K562 (cell line): ENCODE results near the gene ATG4D. TPM values are rescaled to one million over a fixed set of nuclear protein-coding genes. Genes with fewer than 3 reads are reported as not detected.

Experiments
- ATAC-seq: fragments of 200-7000 bp; cut with Tn5 transposase; 3 replicates; pipeline ENCODE4 v1.9.1; 2020; ENCODE audit warnings: moderate library complexity
- BruUV-seq: library from RNA; stranded (reverse); fragments of 400-500 nt; replicated peaks from 2 replicates; lab custom pipeline; 2021; lab: Mats Ljungman, UMichigan
- CTCF ChIA-PET: fragments of 300-600 bp; formaldehyde crosslinking; extraction: SDS; loops from one replicate; lab custom pipeline; 2021; ENCODE audit warnings: low intra/inter-chr PET ratio; lab: Yijun Ruan, JAX
- POLR2A ChIA-PET: fragments of 300-600, 350-650 bp; sonication (Branson Sonifier 250); formaldehyde crosslinking; extraction: SDS; loops from one replicate; lab custom pipeline; 2021; ENCODE audit warnings: antibody characterized with exemption, inconsistent platforms; lab: Yijun Ruan, JAX
- DNase-seq, 4 experiments: peaks; one replicate each; pipeline versions ENCODE4 v3.0.0 to v3.0.0-alpha.2; 2011 to 2018; ENCODE audit warnings: low spot score in 3 of 4, mixed read lengths in 3 of 4; ENCODE audit errors: extremely low read depth in 1 of 4
- FAIRE-seq: peaks from 2 replicates; lab custom pipeline; 2011; peaks lifted over from hg19 to GRCh38; lab: Jason Lieb, UNC
- H2AFZ ChIP-seq: 2 replicates; pipeline ENCODE4 v1.6.0; 2011; ENCODE audit warnings: low read depth, low read length, control low read depth, inconsistent platforms
- H3K27ac ChIP-seq: fragments of 200-600 bp; 3 replicates; pipeline ENCODE4 v1.8.0; 2011; ENCODE audit warnings: low read depth, mild to moderate bottlenecking, control low read depth, inconsistent platforms, low read length, moderate library complexity, mixed read lengths; ENCODE audit errors: extremely low read depth
- H3K27me3 ChIP-seq, 2 experiments: fragments of 300-600 bp in 1 of 2; 2 replicates in 1 of 2; 3 replicates in 1 of 2; pipeline versions ENCODE4 v1.6.0 to v1.8.0; 2011; ENCODE audit warnings: inconsistent platforms in 2 of 2, low read length in 2 of 2, mild to moderate bottlenecking in 1 of 2, mixed read lengths in 1 of 2, moderate library complexity in 1 of 2; ENCODE audit not compliant: control insufficient read depth in 2 of 2, insufficient read depth in 2 of 2
- H3K36me3 ChIP-seq: fragments of 300-600 bp; 3 replicates; pipeline ENCODE4 v1.8.0; 2011; ENCODE audit warnings: mild to moderate bottlenecking, low read length, inconsistent platforms; ENCODE audit not compliant: control insufficient read depth, insufficient read depth
- H3K4me1 ChIP-seq, 2 experiments: fragments of 200-600 bp in 1 of 2; replicated peaks in 1 of 2; 2 replicates in 1 of 2; 3 replicates in 1 of 2; pipeline versions ENCODE4 v1.5.1 to v1.8.0; 2011; ENCODE audit warnings: inconsistent platforms in 2 of 2, low read length in 2 of 2, mild to moderate bottlenecking in 1 of 2, mixed read lengths in 1 of 2, moderate library complexity in 1 of 2; ENCODE audit not compliant: control insufficient read depth in 2 of 2, insufficient read depth in 2 of 2
- H3K4me2 ChIP-seq: 2 replicates; pipeline ENCODE4 v1.6.1; 2011; ENCODE audit warnings: low read length, control low read depth, inconsistent platforms, mixed read lengths; ENCODE audit not compliant: insufficient read depth
- H3K4me3 ChIP-seq: fragments of 200-600 bp; sonication (generic), shearing (Covaris generic); 2 replicates; pipeline ENCODE4 v1.5.1; 2016; ENCODE audit warnings: control low read depth, inconsistent platforms
- H3K79me2 ChIP-seq: fragments of 200-600 bp; 3 replicates; pipeline ENCODE4 v1.8.0; 2011; ENCODE audit warnings: low read length, inconsistent platforms; ENCODE audit not compliant: control insufficient read depth, insufficient read depth
- H3K9ac ChIP-seq, 2 experiments: 2 replicates each; pipeline versions ENCODE4 v1.6.0 to v1.6.1; 2011; ENCODE audit warnings: low read depth in 2 of 2, low read length in 2 of 2, control low read depth in 1 of 2, inconsistent platforms in 1 of 2, mild to moderate bottlenecking in 1 of 2, mixed read lengths in 1 of 2; ENCODE audit not compliant: insufficient read depth in 1 of 2
- H3K9me1 ChIP-seq: one replicate; pipeline ENCODE4 v1.6.0; 2011; ENCODE audit warnings: inconsistent platforms, mild to moderate bottlenecking, low read length, moderate library complexity; ENCODE audit not compliant: control insufficient read depth, insufficient read depth
- H3K9me3 ChIP-seq: replicated peaks from 2 replicates; pipeline ENCODE4 v1.5.1; 2011; ENCODE audit warnings: low read depth, low read length, inconsistent platforms; ENCODE audit not compliant: control insufficient read depth, insufficient read depth
- H4K20me1 ChIP-seq: replicated peaks from 2 replicates; pipeline ENCODE4 v1.6.1; 2011; ENCODE audit warnings: low read length, inconsistent platforms, mixed read lengths; ENCODE audit not compliant: control insufficient read depth, insufficient read depth
- CLOCK ChIP-seq: fragments of 250-450 bp; sonication (Bioruptor Pico); IDR thresholded peaks from 2 replicates; pipeline ENCODE4 v1.4.0; 2020; ENCODE audit warnings: mild to moderate bottlenecking, moderate library complexity, borderline replicate concordance
- E4F1 ChIP-seq: fragments of 250-450 bp; sonication (Bioruptor Pico); IDR thresholded peaks from 2 replicates; pipeline ENCODE4 v1.5.0; 2021; ENCODE audit warnings: mild to moderate bottlenecking, borderline replicate concordance
- POLR2A ChIP-seq: fragments of 450-650 bp; conservative IDR thresholded peaks from 2 replicates; pipeline ENCODE4 v1.6.1; 2016
- POLR2G ChIP-seq: fragments of 200-400 bp; formaldehyde crosslinking; IDR thresholded peaks from 2 replicates; pipeline ENCODE4 v1.6.1; 2017; ENCODE audit warnings: low read depth, mild to moderate bottlenecking, antibody characterized with exemption, low read length, moderate library complexity
- ZNF282 ChIP-seq: sonication (generic); formaldehyde crosslinking; IDR thresholded peaks from 2 replicates; pipeline ENCODE4 v1.8.1; 2023; ENCODE audit warnings: missing genetic modification reagents
- ZNF41 ChIP-seq: fragments of 250-450 bp; sonication (Bioruptor Pico); conservative IDR thresholded peaks from 2 replicates; pipeline ENCODE4 v1.4.0; 2020; ENCODE audit warnings: mild to moderate bottlenecking
- ZNF436 ChIP-seq: fragments of 250-450, 450-650 bp; sonication (Bioruptor Pico); formaldehyde crosslinking; IDR thresholded peaks from 2 replicates; pipeline ENCODE4 v1.7.0; 2020; ENCODE audit warnings: mild to moderate bottlenecking
- whole genome bisulfite sequencing: fragments of 100-300 bp; shearing (Covaris generic); methylation state at CpG from one replicate; pipeline ENCODE4 v1.1.6; 2016; ENCODE audit warnings: low coverage, mixed read lengths; ENCODE audit not compliant: insufficient coverage; ENCODE audit errors: missing lambda C conversion rate; 5-methylcytosine and 5-hydroxymethylcytosine counted together
- in situ Hi-C: fragments of 300-500 bp; cut with MboI; formaldehyde crosslinking; loops from 4 replicates; pipeline ENCODE4 v1.15.0; 2018; ENCODE audit warnings: inconsistent platforms, mixed read lengths
- intact Hi-C: fragments of 100-400 bp; cut with micrococcal nuclease; formaldehyde crosslinking; loops from 2 replicates; pipeline ENCODE4 v1.14.2; 2022
- polyA plus RNA-seq, 8 experiments: library from polyadenylated mRNA; depleted of rRNA in 4 of 8; stranded (reverse) in 5 of 8; unstranded in 3 of 8; fragments of >200 nt; fragmentation: Nextera tagmentation in 2 of 8; fragmentation: Illumina TruSeq in 1 of 8; extraction: Ambion mirVana in 2 of 8; extraction: Trizol in 1 of 8; gene quantifications; 2 replicates each; pipeline versions ENCODE4 v1.2.1 to v1.2.3, GENCODE V29; 2011 to 2014; ENCODE audit warnings: inconsistent platforms in 1 of 8, missing spikeins in 1 of 8
- total RNA-seq, 7 experiments: library from RNA; depleted of rRNA in 6 of 7; stranded (reverse); fragments of >200 nt in 6 of 7; fragmentation: Illumina TruSeq in 2 of 7; extraction: Trizol in 2 of 7; gene quantifications; 2 replicates each; pipeline versions ENCODE4 v1.2.1 to v1.2.3, GENCODE V29; 2011 to 2021; ENCODE audit warnings: low replicate concordance in 1 of 7
- TF ChIP-seq, protein P1 (sequence below): sonication (generic); formaldehyde crosslinking; IDR thresholded peaks from 2 replicates; pipeline ENCODE4 v1.8.1; 2023; ENCODE audit warnings: missing genetic modification reagents, mild to moderate bottlenecking, borderline replicate concordance
- TF ChIP-seq, protein P2 (sequence below), 2 experiments: fragments of 250-450 bp in 1 of 2; fragments of 450-650 bp in 1 of 2; sonication (Bioruptor Pico) in 1 of 2; IDR thresholded peaks; 2 replicates each; pipeline versions ENCODE4 v1.6.1 to v1.8.0; 2016 to 2021; ENCODE audit warnings: mild to moderate bottlenecking in 2 of 2, moderate library complexity in 2 of 2, missing compliant biosample characterization in 1 of 2, missing genetic modification characterization in 1 of 2

Gene ATG4D
- total and polyA plus RNA-seq, 9 of the 15 experiments (the other 6 are each of a cell fraction or from before 2014, with no cell fraction given): 0.51 to 66.1 (median 22.9) TPM

DNA sequence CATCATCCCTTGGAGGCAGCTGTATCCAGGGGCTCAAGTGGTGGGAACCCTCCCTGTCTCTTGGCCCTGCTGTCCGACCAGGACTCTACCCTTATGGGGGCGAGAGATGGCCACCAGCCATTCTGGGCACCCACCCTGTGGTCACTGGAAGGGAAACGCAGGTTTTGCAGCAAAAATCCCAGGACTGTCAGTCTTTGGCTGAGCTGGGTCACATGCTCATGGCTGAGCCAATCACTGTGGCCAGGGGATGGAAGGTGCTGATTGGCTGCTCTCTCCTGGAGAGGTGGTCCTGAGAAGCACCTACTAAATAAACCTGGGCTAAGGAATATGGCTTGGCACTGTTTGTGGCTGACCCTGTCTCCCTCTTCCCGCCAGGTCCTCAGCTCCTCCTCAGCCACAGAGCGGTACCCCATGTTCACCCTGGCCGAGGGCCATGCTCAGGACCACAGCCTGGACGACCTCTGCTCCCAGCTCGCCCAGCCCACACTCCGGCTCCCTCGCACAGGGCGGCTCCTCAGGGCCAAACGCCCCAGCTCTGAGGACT lies 8.9 kb downstream of the ATG4D start:
- DNase-seq: peak; percentile 60 to 88 (median 72)
- TF ChIP-seq POLR2G: peak; percentile 78
- TF ChIP-seq ZNF41: no peak
- TF ChIP-seq, protein P1, sequence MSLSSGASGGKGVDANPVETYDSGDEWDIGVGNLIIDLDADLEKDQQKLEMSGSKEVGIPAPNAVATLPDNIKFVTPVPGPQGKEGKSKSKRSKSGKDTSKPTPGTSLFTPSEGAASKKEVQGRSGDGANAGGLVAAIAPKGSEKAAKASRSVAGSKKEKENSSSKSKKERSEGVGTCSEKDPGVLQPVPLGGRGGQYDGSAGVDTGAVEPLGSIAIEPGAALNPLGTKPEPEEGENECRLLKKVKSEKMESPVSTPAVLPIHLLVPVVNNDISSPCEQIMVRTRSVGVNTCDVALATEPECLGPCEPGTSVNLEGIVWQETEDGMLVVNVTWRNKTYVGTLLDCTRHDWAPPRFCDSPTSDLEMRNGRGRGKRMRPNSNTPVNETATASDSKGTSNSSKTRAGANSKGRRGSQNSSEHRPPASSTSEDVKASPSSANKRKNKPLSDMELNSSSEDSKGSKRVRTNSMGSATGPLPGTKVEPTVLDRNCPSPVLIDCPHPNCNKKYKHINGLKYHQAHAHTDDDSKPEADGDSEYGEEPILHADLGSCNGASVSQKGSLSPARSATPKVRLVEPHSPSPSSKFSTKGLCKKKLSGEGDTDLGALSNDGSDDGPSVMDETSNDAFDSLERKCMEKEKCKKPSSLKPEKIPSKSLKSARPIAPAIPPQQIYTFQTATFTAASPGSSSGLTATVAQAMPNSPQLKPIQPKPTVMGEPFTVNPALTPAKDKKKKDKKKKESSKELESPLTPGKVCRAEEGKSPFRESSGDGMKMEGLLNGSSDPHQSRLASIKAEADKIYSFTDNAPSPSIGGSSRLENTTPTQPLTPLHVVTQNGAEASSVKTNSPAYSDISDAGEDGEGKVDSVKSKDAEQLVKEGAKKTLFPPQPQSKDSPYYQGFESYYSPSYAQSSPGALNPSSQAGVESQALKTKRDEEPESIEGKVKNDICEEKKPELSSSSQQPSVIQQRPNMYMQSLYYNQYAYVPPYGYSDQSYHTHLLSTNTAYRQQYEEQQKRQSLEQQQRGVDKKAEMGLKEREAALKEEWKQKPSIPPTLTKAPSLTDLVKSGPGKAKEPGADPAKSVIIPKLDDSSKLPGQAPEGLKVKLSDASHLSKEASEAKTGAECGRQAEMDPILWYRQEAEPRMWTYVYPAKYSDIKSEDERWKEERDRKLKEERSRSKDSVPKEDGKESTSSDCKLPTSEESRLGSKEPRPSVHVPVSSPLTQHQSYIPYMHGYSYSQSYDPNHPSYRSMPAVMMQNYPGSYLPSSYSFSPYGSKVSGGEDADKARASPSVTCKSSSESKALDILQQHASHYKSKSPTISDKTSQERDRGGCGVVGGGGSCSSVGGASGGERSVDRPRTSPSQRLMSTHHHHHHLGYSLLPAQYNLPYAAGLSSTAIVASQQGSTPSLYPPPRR (CRISPR knock-in tag): no peak
- TF ChIP-seq ZNF436: no peak
- TF ChIP-seq ZNF282: no peak
- TF ChIP-seq E4F1 (CRISPR knock-in tag): no peak
- peak; percentile 67 for TF ChIP-seq POLR2A
- TF ChIP-seq, protein P2, sequence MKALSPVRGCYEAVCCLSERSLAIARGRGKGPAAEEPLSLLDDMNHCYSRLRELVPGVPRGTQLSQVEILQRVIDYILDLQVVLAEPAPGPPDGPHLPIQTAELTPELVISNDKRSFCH (CRISPR knock-in tag; IDR thresholded peaks at IDR 0.05): no peak
- TF ChIP-seq, protein P2 (tag; IDR thresholded peaks at IDR 0.05): no peak
- TF ChIP-seq CLOCK (CRISPR knock-in tag): no peak

More for the DNA sequence above, 8.9 kb downstream of the ATG4D start:
- H3K9me3 ChIP-seq: peaks cover 3% of the 10 kb centered on the region
- peak; percentile 89 for ATAC-seq
- H3K27me3 ChIP-seq: no peaks in the 10 kb centered on the region
- no peak overlapping the region for H2AFZ ChIP-seq
- no peak overlapping the region for H3K4me2 ChIP-seq
- peaks cover 0 to 23% of the 10 kb centered on the region in 2 experiments; a peak in 2 of 5 replicates for H3K4me1 ChIP-seq
- H3K36me3 ChIP-seq: peaks cover 90% of the 10 kb centered on the region
- peaks cover 7% of the 10 kb centered on the region for H3K79me2 ChIP-seq
- in situ Hi-C loops: no loop called here
- CTCF ChIA-PET: no interaction called here
- POLR2A ChIA-PET: interaction anchor here (0.5 to 2.0 kb wide), 9 partner anchors 8 to 136 kb away, joined by 3 to 10 read pairs (median 6); partner anchors contain the start of gene KRI1
- H3K9ac ChIP-seq: no peak overlapping the region
- no peak overlapping the region for H3K27ac ChIP-seq
- no TSS peak for BruUV-seq
- intact Hi-C loops: no loop called here
- H4K20me1 ChIP-seq: peaks cover 11% of the 10 kb centered on the region
- FAIRE-seq: peak; percentile 90
- H3K4me3 ChIP-seq: no peak overlapping the region
- H3K9me1 ChIP-seq: no peaks in the 10 kb centered on the region
- WGBS: 70% methylated on average over 12 of the region's 12 CpGs
